GM12801 (cell line): ENCODE measurements around the gene UBE2J2.

Experiments
- TF ChIP-seq, protein P1 (sequence below): IDR thresholded peaks from one replicate; pipeline ENCODE4 v1.5.1; 2011; ENCODE audit warnings: control low read depth; ENCODE audit not compliant: insufficient read length; ENCODE audit errors: extremely low read depth

UBE2J2 gene

GRCh38 chr1:1291548-1292441 lies 18.1 kb upstream of the UBE2J2 start:
- TF ChIP-seq, protein P1, sequence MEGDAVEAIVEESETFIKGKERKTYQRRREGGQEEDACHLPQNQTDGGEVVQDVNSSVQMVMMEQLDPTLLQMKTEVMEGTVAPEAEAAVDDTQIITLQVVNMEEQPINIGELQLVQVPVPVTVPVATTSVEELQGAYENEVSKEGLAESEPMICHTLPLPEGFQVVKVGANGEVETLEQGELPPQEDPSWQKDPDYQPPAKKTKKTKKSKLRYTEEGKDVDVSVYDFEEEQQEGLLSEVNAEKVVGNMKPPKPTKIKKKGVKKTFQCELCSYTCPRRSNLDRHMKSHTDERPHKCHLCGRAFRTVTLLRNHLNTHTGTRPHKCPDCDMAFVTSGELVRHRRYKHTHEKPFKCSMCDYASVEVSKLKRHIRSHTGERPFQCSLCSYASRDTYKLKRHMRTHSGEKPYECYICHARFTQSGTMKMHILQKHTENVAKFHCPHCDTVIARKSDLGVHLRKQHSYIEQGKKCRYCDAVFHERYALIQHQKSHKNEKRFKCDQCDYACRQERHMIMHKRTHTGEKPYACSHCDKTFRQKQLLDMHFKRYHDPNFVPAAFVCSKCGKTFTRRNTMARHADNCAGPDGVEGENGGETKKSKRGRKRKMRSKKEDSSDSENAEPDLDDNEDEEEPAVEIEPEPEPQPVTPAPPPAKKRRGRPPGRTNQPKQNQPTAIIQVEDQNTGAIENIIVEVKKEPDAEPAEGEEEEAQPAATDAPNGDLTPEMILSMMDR = no peak

- TF ChIP-seq, protein P1 = no peak
These were observed 17.4 kb upstream of the UBE2J2 start for GRCh38 chr1:1291023-1291528.

DNA sequence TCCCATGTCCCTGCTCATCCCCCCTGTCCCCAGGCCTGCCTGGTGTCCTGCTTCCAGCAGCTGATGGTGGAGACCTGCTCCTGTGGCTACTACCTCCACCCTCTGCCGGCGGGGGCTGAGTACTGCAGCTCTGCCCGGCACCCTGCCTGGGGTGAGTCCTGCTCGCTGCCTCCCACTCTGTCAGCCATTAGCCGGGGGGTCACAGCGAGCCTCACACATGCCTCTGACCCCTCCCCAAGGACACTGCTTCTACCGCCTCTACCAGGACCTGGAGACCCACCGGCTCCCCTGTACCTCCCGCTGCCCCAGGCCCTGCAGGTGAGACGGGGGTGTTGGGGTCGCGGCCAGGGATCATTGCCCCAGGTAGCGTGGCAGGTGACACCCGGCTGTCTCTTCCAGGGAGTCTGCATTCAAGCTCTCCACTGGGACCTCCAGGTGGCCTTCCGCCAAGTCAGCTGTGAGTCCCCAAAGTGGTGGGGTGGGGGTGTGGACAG lies 16.6 kb upstream of the UBE2J2 start:
- TF ChIP-seq, protein P1 = no peak

- TF ChIP-seq, protein P1 = no peak
These were observed 13.8 kb upstream of the UBE2J2 start for GRCh38 chr1:1287288-1288110.

GRCh38 chr1:1286313-1287261 lies 12.9 kb upstream of the UBE2J2 start:
- TF ChIP-seq, protein P1 = no peak

GRCh38 chr1:1285611-1286311 lies 12.1 kb upstream of the UBE2J2 start:
- TF ChIP-seq, protein P1 = no peak
